Natural killer cell (primary cell): Measurements from ENCODE around the gene HK1. TPM values are rescaled to one million over a fixed set of nuclear protein-coding genes. Genes with fewer than 3 reads are reported as not detected.

Source experiments
- ATAC-seq, 3 donors: fragments of 150-1000 bp in 2 of 3; fragments of 200-7000 bp in 1 of 3; cut with Tn5 transposase; 1 replicate in 1 of 3; 2 replicates in 2 of 3; pipeline ENCODE4 v1.10.0; 2021; ENCODE audit warnings: mild to moderate bottlenecking in 2 of 3, moderate library complexity in 2 of 3
- DNase-seq, 2 donors: peaks; one replicate each; pipeline versions ENCODE4 v3.0.0 to v3.0.0-alpha.2; 2013 to 2021; ENCODE audit warnings: mixed read lengths in 1 of 2
- H3K27ac ChIP-seq: one replicate; pipeline ENCODE4 v1.5.1; 2013; ENCODE audit warnings: mild to moderate bottlenecking, low read length
- H3K27me3 ChIP-seq: one replicate; pipeline ENCODE4 v1.6.1; 2013; ENCODE audit warnings: low read length; ENCODE audit not compliant: control insufficient read depth, insufficient read depth
- H3K36me3 ChIP-seq: one replicate; pipeline ENCODE4 v1.6.1; 2013; ENCODE audit warnings: low read length; ENCODE audit not compliant: control insufficient read depth, insufficient read depth
- H3K4me1 ChIP-seq: one replicate; pipeline ENCODE4 v1.6.1; 2013; ENCODE audit warnings: low read length; ENCODE audit not compliant: control insufficient read depth, insufficient read depth
- H3K4me3 ChIP-seq: one replicate; pipeline ENCODE4 v1.5.1; 2013; ENCODE audit warnings: low read length
- H3K9me3 ChIP-seq: one replicate; pipeline ENCODE4 v1.6.1; 2013; ENCODE audit warnings: low read length; ENCODE audit not compliant: control insufficient read depth, insufficient read depth
- H3K27ac Mint-ChIP-seq, 2 donors: one replicate each; pipeline ENCODE4 v1.8.0; 2022; ENCODE audit warnings: mild to moderate bottlenecking in 2 of 2, mixed read lengths in 2 of 2, moderate library complexity in 1 of 2
- H3K27me3 Mint-ChIP-seq, 2 donors: one replicate each; pipeline ENCODE4 v1.8.0; 2022; ENCODE audit warnings: low read depth in 2 of 2, mixed read lengths in 2 of 2
- H3K36me3 Mint-ChIP-seq: one replicate; pipeline ENCODE4 v1.8.0; 2022; ENCODE audit warnings: mixed read lengths
- H3K4me1 Mint-ChIP-seq, 2 donors: one replicate each; pipeline ENCODE4 v1.8.0; 2022; ENCODE audit warnings: mixed read lengths in 2 of 2
- H3K4me3 Mint-ChIP-seq: one replicate; pipeline ENCODE4 v1.8.0; 2022; ENCODE audit warnings: mild to moderate bottlenecking, moderate library complexity, mixed read lengths
- H3K9me3 Mint-ChIP-seq, 2 donors: one replicate each; pipeline ENCODE4 v1.8.0; 2022; ENCODE audit warnings: mixed read lengths in 2 of 2
- WGBS: methylation state at CpG from one replicate; pipeline ENCODE4 v1.1.7; 2013; ENCODE audit warnings: missing lambda C conversion rate; ENCODE audit not compliant: insufficient coverage; 5-methylcytosine and 5-hydroxymethylcytosine counted together
- intact Hi-C: fragments of 100-400 bp; cut with micrococcal nuclease; formaldehyde crosslinking; loops from one replicate; pipeline ENCODE4 v1.14.2; 2022
- total RNA-seq, 4 donors: library from RNA; stranded (reverse); fragments of 120-200 nt in 1 of 4; gene quantifications; one replicate each; pipeline versions ENCODE4 v1.2.3 to v1.2.4, GENCODE V29; 2013 to 2022
- TF ChIP-seq, protein P1 (sequence below): fragments of 200-600 bp; IDR thresholded peaks from one replicate; pipeline ENCODE4 v1.8.0; 2022; ENCODE audit warnings: antibody characterized with exemption

The HK1 gene
- total RNA-seq, 3 donors from 2014 or later (not counting 1 experiment from before 2014, with no cell fraction given), result 58.4 to 72.6 (median 69.5) TPM

- Mint-ChIP-seq H3K4me3 (peak overlapping the region; percentile 96), H3K9me3 (no peaks in the 10 kb centered on the region), H3K27me3 (no peaks in the 10 kb centered on the region), H3K27ac (peak overlapping the region; percentile 82 to 93), H3K4me1 (peaks cover 32 to 40% of the 10 kb centered on the region in 2 donors), H3K36me3 (no peaks in the 10 kb centered on the region)
- peaks cover 35% of the 10 kb centered on the region for H3K4me1 ChIP-seq
- intact Hi-C loops, result no loop called here
- ATAC-seq (peak; percentile 92 to 97 (median 95)), DNase-seq (peak; percentile 89 to 95)
- peak overlapping the region; percentile 79 for H3K27ac ChIP-seq
- H3K27me3 ChIP-seq, result no peaks in the 10 kb centered on the region
- TF ChIP-seq, protein P1, sequence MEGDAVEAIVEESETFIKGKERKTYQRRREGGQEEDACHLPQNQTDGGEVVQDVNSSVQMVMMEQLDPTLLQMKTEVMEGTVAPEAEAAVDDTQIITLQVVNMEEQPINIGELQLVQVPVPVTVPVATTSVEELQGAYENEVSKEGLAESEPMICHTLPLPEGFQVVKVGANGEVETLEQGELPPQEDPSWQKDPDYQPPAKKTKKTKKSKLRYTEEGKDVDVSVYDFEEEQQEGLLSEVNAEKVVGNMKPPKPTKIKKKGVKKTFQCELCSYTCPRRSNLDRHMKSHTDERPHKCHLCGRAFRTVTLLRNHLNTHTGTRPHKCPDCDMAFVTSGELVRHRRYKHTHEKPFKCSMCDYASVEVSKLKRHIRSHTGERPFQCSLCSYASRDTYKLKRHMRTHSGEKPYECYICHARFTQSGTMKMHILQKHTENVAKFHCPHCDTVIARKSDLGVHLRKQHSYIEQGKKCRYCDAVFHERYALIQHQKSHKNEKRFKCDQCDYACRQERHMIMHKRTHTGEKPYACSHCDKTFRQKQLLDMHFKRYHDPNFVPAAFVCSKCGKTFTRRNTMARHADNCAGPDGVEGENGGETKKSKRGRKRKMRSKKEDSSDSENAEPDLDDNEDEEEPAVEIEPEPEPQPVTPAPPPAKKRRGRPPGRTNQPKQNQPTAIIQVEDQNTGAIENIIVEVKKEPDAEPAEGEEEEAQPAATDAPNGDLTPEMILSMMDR, result no peak
- under 1% methylated on average over 90 of the region's 90 CpGs for WGBS
- H3K9me3 ChIP-seq, result no peaks in the 10 kb centered on the region
- no peaks in the 10 kb centered on the region for H3K36me3 ChIP-seq
- H3K4me3 ChIP-seq, result peak overlapping the region; percentile 98
Observed at GRCh38 chr10:69318106-69318866, 40.0 kb downstream of the HK1 start.

GRCh38 chr10:69318867-69319727, 40.8 kb downstream of the HK1 start:
- Mint-ChIP-seq H3K36me3 (no peaks in the 10 kb centered on the region), H3K9me3 (no peaks in the 10 kb centered on the region), H3K4me1 (peaks cover 32 to 40% of the 10 kb centered on the region in 2 donors), H3K27ac (peak overlapping the region; percentile 82 to 93), H3K4me3 (peak overlapping the region; percentile 96), H3K27me3 (no peaks in the 10 kb centered on the region)
- Histone ChIP-seq H3K27ac (peak overlapping the region; percentile 60), H3K27me3 (no peaks in the 10 kb centered on the region), H3K36me3 (no peaks in the 10 kb centered on the region), H3K4me3 (peak overlapping the region; percentile 98), H3K9me3 (no peaks in the 10 kb centered on the region), H3K4me1 (peaks cover 35% of the 10 kb centered on the region)
- under 1% methylated on average over 73 of the region's 73 CpGs for WGBS
- intact Hi-C loops, result no loop called here
- peak; percentile 45 to 80 for DNase-seq
- ATAC-seq, result peak; percentile 14 to 23 (median 22)
- TF ChIP-seq, protein P1, result no peak

- Mint-ChIP-seq H3K4me3 (peak overlapping the region; percentile 96), H3K27me3 (no peaks in the 10 kb centered on the region), H3K9me3 (no peaks in the 10 kb centered on the region), H3K27ac (peak overlapping the region; percentile 82 to 93), H3K36me3 (no peaks in the 10 kb centered on the region), H3K4me1 (peaks cover 32 to 40% of the 10 kb centered on the region in 2 donors)
- no peak for ATAC-seq
- TF ChIP-seq, protein P1, result no peak
- intact Hi-C loops, result no loop called here
- H3K36me3 ChIP-seq, result no peaks in the 10 kb centered on the region
- H3K4me3 ChIP-seq, result peak overlapping the region; percentile 98
- 62% methylated on average over 9 of the region's 9 CpGs for WGBS
- peak overlapping the region; percentile 60 for H3K27ac ChIP-seq
- peak in 1 of 2 donors; percentile 32 for DNase-seq
- peaks cover 35% of the 10 kb centered on the region for H3K4me1 ChIP-seq
- H3K9me3 ChIP-seq, result no peaks in the 10 kb centered on the region
- H3K27me3 ChIP-seq, result no peaks in the 10 kb centered on the region
Observed at GRCh38 chr10:69319841-69320316, 41.6 kb downstream of the HK1 start.
